ENCODE measurements around the gene AKAP8. TPM values are rescaled to one million over a fixed set of nuclear protein-coding genes. Genes with fewer than 3 reads are reported as not detected.
"Not testable (repeated sequence)": the region's sequence is repeated elsewhere in the genome, so short reads cannot be mapped to it uniquely, and the experiment has no call there.

The AKAP8 gene
- total RNA-seq, 1 donor from 2014 or later: 38.3 TPM

DNA sequence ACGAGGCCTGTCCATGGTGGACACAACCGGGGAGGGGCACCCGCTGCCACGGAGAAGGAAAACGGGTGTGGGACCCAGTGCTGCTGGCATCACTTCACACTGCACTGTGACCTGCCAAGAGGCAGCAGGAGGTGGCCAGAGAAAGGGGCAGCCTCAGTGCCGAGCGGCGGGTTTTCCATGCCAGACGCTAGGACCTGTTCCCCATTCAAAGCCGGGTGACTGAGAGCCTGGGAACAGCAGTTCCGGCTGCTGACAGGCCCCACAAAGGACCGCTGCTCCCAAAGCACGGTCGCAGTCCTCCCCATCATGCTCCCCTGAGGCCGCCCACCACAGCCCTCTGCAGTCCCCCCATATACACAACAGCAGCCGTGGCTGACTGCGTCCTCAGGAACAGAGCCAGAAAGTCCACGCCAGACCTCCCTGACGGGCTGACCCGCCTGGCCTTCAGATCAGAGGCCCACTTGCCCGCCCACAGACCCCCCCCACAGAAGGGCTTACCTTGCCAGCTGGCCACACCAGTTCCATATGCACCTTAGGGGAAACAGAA lies 5.4 kb downstream of the AKAP8 start:
- DNase-seq (ENCODE audit: low spot score): no peak

DNA sequence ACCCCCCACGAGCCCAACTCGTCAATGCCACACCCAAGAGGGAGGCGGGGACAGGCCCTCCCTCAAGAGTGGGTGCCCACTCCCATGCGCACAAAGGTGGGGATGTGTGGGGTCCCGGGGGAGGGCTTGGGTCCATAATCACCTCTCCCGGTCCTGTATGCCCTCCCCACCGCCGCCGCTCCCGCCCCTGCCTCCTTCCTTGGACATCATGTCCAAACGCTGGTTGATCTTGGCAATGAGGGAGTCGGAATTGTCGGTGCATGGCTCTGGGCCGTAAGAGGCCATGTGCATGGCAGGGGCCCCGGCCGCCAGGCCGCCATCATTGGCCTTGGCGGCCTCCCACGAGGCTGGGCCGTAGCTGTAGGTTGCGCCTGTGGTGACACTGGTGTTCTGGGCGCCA lies 5.9 kb downstream of the AKAP8 start:
- no peak for DNase-seq (ENCODE audit: low spot score)

DNA sequence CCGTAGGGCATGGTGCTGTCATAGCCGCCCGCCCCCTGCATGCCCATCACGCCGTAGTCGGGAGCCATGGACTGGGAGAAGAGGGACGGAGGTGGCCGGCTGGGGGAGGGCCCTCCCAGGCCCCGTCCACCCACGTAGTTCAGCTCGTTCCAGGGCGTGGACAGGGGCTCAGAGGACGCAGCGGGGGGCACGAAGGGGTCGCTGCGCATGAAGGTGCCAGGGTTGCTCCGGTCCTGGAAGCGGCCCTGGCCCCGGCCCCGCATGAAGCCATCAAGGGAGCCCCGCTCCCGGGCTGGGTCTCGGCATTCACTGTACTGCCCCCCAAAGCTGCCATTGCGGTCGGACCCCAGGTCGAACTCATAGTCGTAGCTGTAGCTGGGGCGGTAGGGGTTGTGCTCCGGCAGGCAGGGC lies 6.7 kb downstream of the AKAP8 start:
- no peak for DNase-seq (ENCODE audit: low spot score)

DNA sequence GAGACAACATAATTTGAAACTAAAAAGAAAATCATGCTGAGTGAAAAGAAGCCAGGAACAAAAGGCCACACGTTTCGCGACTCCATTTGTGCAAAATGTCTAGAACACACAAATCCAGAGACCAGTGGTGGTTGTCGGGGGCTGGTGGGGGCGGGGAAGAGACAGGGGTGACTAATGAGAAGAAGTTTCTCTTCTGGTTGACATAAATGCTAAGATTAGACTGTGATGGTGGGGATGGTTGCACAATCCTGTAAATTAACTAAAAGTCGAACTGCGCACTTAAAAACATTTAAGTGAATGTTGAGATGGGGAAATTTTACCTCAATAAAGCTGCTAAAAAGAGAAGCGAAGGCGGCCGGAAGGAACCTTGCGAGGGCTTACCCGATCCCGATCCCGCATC lies 7.1 kb downstream of the AKAP8 start:
- no peak for DNase-seq (ENCODE audit: low spot score)

DNA sequence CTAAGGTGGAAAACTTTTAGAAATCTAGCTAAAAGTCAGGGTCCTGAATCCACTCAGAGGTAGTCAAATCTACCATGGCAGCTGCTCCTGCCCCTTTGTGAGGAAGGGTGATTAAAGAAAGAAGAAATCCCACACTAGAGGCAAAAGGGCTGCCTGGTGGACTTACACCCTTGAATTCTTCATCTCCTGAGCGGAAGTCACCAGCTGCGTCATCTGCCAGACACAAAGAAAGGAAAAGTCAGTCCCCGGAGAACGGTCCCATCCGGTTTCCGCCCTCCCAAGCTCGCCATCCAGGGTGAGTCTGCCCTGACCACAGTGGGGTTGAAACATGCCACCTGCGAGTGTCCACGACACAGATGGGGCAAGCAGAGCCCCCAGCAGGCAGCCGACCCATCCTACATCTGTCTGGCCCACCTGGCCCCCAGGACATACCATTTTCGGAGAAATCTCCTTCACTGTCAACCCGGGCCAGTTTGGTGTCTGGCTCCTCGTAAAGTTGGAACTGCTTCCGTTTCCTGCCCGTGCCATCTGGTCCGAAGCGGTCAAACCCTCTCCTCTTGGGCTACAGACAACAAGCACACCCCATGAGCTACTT lies 7.7 kb downstream of the AKAP8 start:
- DNase-seq (ENCODE audit: low spot score): no peak

DNA sequence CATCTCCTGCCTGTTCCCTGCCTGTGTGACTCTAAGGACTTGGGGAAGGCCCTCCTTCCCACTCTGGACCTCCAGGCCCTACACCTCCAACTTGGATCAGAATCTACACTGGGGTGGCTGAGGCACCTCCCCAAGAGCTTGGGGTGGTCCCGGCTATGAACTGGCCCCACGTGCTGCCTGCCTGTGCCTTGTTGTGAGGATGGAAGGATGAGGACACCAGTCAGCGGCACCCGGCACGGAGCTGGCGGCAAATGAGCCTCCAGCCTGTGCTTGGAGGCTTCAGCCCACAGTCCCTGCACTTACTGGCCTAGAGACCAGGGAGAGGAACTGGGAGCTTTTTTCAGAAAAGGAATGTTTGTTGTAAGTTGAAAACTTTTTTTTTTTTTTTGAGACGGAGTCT lies 8.5 kb downstream of the AKAP8 start:
- no peak for DNase-seq (ENCODE audit: low spot score)

DNA sequence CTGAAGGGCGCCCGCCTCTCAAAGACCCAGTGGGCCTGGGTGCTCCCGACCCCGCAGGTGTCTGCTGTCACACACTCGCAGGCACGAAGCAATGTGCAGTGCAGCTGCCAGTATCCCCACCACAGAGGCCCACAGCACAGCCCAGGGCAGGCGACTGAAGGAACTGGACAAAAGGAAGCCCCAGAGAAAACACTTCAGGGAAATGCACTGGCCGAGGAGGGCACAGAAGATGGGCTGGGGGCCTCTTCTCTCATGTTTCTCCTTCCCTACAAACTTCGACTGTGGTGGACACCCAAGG lies 10.0 kb downstream of the AKAP8 start:
- DNase-seq (ENCODE audit: low spot score): no peak

DNA sequence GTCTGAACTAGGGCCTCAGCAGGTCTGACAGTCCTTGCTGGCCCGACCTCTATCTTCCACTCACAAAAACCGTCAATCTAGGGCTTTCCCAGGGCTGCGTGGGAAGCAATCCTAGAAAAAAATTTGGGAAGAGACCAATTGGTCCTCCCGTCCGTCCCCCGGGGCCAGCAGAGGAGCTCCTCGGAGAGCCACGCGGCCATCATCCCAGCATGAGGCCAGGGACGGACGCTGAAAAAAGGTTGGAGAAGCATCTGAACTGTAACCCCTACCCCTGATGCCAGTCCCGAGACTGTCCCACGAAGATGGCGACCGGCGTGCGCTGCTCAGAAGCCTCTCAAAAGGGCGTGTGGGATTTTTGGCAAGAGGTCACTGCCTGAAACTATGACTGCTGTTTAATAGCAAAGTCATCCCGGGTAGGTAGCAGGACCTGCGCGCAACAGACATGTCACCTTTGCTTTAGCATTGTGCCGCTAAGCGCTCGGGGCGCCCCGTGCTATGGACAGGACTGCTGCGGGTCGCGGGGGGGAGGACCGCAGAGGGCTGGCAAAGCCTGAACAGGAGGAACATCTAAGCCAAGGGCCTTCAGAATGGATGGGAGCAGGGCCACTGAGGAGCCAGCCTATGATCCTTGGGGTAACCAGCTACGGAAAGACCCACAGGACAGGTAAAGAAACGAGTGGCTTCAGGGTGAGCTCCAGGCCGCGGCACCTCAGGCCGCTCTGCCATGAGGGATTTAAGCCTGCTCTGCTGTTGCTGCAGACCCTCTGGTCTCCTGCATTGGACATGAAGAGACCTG lies 10.6 kb downstream of the AKAP8 start:
- DNase-seq (ENCODE audit: low spot score): no peak

DNA sequence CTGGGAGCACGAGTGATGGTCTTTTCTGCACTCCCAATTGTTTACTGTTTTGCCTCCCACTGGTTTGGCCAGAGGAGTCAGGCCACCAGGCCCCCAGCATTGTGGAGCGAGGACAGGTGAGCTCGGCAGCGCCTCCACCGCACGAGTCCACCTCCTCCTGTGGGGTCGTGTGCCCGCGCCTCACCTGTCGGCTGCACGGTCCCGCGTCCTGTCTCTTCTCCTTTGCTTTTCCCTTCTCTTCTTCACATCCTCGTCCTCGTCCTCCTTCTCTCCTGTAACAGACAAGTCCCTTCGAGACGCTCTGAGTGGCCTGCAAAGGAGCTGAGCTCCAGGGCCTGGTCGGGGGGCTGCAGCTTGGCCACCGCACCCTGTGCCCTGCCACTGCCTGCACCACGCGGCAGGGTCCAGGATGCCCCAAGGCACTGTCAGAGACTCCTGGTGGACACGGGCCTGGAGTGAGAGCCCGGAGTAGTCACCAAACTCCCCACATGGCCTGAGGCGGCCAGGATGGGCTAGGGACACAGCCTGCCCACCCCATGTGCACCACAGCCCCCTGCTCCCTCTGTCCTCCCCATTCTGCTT lies 11.4 kb downstream of the AKAP8 start:
- DNase-seq (ENCODE audit: low spot score): no peak

DNA sequence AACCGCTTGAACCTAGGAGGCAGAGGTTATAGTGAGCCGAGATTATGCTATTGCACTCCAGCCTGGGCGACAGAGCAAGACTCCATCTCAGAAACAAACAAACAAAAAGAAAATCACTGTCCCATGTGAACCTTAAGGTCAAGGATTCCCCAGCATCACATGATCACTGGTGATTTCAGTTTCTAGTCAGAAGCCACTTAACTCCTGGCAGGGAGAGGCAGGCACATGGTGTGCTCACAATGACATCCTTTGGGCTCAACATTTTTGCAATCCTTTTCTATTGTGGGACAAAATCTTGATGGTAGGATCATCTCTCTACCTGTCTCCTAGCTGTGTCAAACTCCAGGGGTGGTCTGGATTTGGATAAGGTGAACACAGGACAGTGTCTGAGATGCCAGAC lies 12.1 kb downstream of the AKAP8 start:
- DNase-seq (ENCODE audit: low spot score): no peak

DNA sequence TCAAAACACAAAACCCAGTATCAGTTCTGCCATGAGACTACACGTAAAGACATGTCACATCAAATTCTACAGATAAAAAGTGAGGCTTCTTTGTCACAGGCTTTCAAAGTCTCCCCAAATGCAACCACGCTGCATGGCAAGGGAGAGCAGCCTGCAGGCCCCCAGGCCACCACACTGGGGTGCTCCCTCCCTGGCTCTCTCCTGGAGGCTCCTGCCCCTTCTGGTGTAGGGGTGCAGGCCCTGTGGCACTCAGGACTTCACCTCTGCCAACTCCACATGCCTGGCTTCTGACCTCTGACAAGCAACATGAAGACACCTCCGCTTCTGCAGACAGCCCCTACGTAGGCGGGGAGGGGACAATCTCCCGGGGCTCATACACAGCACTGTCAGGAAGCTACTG lies 14.3 kb downstream of the AKAP8 start:
- DNase-seq (ENCODE audit: low spot score): no peak

DNA sequence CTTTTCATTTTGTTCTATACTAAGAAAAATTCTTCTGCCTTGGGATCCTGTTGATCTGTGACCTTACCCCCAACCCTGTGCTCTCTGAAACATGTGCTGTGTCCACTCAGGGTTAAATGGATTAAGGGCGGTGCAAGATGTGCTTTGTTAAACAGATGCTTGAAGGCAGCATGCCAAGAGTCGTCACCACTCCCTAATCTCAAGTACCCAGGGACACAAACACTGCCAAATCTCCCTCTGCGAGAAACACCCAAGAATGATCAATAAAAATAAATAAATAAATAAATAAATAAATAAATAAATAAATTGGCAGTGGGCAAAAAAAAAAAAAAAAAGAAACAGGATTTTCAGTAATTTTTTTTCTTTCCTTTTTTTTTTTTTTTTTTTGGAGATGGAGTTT lies 15.8 kb downstream of the AKAP8 start:
- not testable (repeated sequence) for DNase-seq (ENCODE audit: low spot score)

DNA sequence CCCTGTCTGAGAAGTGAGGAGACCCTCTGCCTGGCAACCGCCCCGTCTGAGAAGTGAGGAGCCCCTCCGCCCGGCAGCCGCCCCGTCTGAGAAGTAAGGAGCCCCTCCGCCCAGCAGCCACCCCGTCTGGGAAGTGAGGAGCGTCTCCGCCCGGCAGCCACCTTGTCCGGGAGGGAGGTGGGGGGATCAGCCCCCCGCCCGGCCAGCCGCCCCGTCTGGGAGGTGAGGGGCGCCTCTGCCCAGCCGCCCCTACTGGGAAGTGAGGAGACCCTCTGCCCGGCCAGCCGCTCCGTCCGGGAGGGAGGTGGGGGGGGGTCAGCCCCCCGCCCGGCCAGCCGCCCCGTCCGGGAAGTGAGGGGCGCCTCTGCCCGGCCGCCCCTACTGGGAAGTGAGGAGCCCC lies 16.5 kb downstream of the AKAP8 start:
- DNase-seq (ENCODE audit: low spot score): not testable (repeated sequence)

DNA sequence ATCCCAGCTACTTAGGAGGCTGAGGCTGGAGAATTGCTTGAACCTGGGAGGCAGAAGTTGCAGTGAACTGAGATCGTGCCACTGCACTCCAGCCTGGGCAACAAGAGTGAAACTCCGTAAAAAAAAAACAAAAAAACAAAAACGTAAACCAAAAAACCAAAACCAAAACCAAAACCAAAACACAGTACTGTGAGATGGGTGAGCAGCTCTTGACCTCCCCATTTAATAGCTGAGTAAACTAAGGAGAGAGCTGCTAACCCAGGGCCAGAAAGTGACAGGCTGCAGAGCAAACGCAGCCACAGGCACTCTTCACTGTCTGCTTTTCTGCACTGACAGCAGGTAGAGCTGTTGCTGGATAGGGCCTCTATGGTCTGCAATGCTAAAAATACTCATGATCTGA lies 19.6 kb downstream of the AKAP8 start:
- DNase-seq (ENCODE audit: low spot score): not testable (repeated sequence)

DNA sequence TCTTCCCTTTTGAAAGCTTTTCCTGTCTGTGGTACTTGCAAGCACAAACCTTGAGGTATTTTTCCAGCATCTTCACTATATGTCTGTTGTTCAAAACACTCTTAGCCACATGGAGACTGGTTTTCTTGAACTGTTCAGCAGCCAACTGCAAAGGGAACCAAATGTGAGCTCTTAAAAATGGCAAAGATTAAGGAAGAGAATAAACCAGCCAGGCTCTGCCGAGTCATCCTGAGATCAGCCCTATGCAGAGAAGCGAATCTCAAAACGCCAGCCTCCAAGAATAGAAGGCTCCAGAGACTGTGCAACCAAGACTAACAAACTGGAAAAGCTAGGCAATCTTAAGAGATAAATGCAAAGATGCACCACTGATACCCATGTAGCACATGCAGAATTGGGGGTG lies 20.7 kb downstream of the AKAP8 start:
- DNase-seq (ENCODE audit: low spot score): no peak

DNA sequence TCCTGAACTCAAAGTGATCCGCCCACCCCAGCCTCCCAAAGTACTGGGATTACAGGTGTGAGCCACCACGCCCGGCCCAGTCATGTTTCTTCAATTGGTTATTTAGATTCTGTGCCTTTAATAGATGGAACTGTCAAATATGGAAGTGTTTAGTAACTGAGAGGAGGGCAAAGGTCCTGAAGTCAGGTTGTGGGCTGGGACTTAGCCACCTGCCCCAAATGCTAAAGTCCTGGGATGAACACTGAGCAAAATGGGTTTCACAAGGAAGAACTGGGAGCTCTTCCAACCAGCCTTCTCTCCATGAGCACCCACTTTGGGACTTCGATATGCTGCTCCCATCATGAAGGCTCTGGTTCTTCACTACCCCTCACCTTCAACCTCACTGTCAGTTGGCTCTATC lies 21.7 kb downstream of the AKAP8 start:
- DNase-seq (ENCODE audit: low spot score): no peak

DNA sequence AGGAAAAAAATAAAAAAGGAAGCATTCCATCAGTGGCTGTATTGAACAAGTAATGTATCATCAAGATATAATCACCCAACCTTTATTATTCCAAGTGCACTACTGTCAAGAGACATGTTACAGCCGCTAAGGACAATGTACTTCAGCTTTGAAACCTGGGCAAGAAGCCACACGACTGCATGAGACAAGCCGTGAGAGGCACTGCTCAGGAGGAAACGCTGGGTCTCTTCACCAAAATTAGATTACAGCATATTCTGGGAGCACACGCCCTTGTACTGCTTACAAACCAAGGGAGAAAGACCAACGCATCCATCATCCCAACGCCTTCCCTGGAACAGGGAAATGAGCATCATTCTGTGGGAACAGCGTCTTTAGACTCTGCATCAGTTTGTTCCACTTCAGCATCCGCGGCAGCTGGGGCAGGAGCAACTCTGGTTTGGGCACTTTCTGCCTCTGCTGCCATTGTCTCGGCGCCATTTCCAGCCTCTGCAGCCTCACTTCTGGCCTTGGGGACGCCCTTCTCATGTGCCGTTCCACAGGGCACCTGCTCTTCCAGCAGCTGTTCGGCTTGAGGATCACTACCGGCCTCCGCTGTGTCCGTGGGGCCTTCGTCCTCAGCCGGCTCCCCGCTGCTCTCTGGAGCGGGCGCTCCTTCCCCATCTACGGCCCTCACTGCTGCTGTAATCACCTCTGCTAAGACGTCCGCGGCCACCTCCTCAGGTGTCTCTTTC lies 24.9 kb downstream of the AKAP8 start:
- DNase-seq (ENCODE audit: low spot score): no peak

DNA sequence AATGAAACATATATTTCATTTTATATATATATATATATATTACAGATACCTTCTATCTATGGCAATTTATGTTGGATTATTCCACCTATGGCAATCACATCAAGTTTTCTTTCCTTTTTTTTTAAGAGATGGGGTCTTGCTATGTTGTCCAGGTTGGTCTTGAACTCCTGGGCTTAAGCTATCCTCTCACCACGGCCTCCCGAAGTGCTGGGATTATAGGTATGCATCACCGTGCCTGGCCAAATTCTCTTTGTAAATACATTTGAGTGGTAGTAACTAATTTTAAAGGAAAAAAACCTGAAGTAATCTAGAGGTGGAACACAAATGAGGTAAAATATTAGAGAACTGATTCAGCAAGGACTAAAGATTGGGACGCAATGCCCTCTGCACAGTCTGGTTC lies 25.7 kb downstream of the AKAP8 start:
- DNase-seq (ENCODE audit: low spot score): no peak

DNA sequence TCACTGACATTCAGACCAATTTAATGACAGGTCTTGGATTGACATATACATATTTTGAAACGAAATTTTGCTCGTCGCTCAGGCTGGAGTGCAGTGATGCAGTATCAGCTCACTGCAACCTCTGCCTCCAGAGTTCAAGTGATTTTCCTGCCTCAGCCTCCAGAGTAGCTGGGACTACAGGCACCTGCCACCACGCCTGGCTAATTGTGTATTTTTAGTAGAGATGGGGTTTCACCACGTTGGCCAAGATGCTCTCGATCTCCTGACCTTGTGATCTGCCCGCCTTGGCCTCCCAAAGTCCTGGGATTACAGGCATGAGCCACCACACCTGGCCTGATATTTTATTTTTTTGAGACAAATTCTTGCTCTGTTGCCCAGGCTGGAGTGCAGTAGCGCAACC lies 27.1 kb downstream of the AKAP8 start:
- DNase-seq (ENCODE audit: low spot score): not testable (repeated sequence)

DNA sequence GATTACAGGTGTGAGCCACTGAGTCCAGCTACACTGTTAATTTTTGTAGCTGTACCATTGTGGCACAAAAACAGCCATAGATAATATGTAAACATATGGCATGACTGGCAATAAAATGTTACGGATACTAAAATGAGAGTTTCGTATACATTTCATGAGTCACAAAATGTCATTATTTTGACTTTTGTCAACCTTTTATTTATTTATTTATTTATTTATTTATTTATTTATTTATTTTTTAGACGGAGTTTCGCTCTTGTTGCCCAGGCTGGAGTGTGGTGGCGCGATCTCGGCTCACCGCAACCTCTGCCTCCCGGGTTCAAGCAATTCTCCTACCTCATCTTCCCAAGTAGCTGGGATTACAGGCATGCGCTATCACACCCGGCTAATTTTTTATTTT lies 38.3 kb downstream of the AKAP8 start:
- DNase-seq (ENCODE audit: low spot score): not testable (repeated sequence)

DNA sequence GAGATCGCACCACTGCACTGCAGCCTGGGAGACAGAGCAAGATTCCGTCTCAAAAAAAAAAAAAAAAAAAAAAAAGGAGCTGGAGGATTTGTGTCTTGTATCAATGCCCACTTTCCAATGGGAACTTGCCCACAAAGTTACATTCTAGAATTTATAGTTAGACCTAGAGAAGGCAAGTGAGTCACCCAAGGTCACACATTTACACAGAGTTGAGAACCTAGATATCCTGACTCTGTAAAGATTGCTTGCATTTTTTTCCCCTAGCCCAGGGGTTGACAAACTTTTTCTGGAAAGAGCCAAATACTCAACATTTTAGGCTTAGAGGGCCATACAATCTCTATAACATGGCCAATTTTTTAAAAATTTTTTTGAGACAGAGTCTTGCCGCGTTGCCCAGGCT lies 39.5 kb downstream of the AKAP8 start:
- DNase-seq (ENCODE audit: low spot score): no peak

DNA sequence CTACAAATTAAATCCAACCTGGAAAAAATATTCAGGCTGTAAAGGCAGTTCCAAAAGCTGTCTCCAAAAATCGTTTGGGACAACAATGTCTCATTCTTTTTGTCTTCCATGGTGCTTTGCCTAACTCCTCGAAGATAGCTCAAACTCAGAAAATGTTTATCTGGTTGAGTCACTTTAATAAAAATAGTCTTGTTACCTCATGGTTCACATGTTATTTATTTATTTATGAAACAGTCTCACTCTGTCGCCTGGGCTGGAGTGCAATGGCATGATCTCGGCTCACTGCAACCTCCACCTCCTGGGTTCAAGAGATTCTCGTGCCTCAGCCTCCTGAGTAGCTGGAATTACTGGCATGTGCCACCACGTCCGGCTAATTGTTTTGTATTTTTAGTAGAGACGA lies 42.4 kb downstream of the AKAP8 start:
- DNase-seq (ENCODE audit: low spot score): no peak

Measured in mesenteric fat pad (tissue), 1 donor.